HEK293 (cell line): ENCODE data around the gene STAP1.

Source experiments
- CTCF ChIP-seq: fragments of 450-650 bp; formaldehyde crosslinking; IDR thresholded peaks from 2 replicates; pipeline ENCODE4 v1.5.1; 2016; ENCODE audit warnings: missing biosample characterization, missing genetic modification characterization
- ZBTB7A ChIP-seq: fragments of 450-650 bp; formaldehyde crosslinking; IDR thresholded peaks from 2 replicates; pipeline ENCODE4 v1.5.1; 2016; ENCODE audit warnings: low read depth, missing biosample characterization, missing genetic modification characterization
- ZFP37 ChIP-seq: fragments of 450-650 bp; formaldehyde crosslinking; IDR thresholded peaks from 2 replicates; pipeline ENCODE4 v1.5.1; 2016; ENCODE audit warnings: missing biosample characterization, missing genetic modification characterization
- ZNF184 ChIP-seq: fragments of 450-650 bp; IDR thresholded peaks from 2 replicates; pipeline ENCODE4 v1.5.1; 2018; ENCODE audit warnings: missing biosample characterization, mild to moderate bottlenecking, missing genetic modification characterization
- ZNF274 ChIP-seq, 2 experiments: fragments of 200-500 bp in 1 of 2; fragments of 450-650 bp in 1 of 2; sonication (Bioruptor generic) in 1 of 2; formaldehyde crosslinking in 1 of 2; IDR thresholded peaks; 2 replicates each; pipeline versions ENCODE4 v1.5.1 to v1.6.1; 2014 to 2016; ENCODE audit warnings: borderline replicate concordance in 1 of 2, inconsistent platforms in 1 of 2, low read length in 1 of 2, missing biosample characterization in 1 of 2, missing genetic modification characterization in 1 of 2

- TF ChIP-seq CTCF, result no peak
- TF ChIP-seq ZBTB7A, result no peak
- TF ChIP-seq ZFP37, result 0 out of 2 replicates have a peak, but pooled peaks have one; percentile 30
- no peak for TF ChIP-seq ZNF274 (IDR thresholded peaks at IDR 0.05; ENCODE audit: low read length)
- no peak for TF ChIP-seq ZNF274 (tag by site-specific recombination; IDR thresholded peaks at IDR 0.05; ENCODE audit: borderline replicate concordance)
- TF ChIP-seq ZNF184 (tag by site-specific recombination), result no peak
Measured at GRCh38 chr4:67545199-67546003, 13.1 kb upstream of the STAP1 start, which contains the start of gene CENPC.
